MM.1S (cell line): ENCODE results near the gene PDXDC1.

Experiments used
- DNase-seq: peaks from one replicate; pipeline ENCODE4 v3.0.0-alpha.2; 2015
- H2AFZ ChIP-seq: fragments of 300-600 bp; sonication (generic); 2 replicates; pipeline ENCODE4 v1.6.0; 2016; ENCODE audit warnings: antibody characterized with exemption, low read length
- H3F3A ChIP-seq: fragments of 300-600 bp; sonication (generic); 2 replicates; pipeline ENCODE4 v1.6.1; 2016; ENCODE audit warnings: mild to moderate bottlenecking, antibody characterized with exemption, low read length, moderate library complexity, mixed read lengths; ENCODE audit not compliant: insufficient read depth
- H3K27ac ChIP-seq: fragments of 300-600 bp; sonication (generic); 2 replicates; pipeline ENCODE4 v1.5.1; 2016; ENCODE audit warnings: mild to moderate bottlenecking, low read length
- H3K27me3 ChIP-seq: fragments of 300-600 bp; sonication (generic); replicated peaks from 2 replicates; pipeline ENCODE4 v1.6.0; 2016; ENCODE audit warnings: low read length; ENCODE audit not compliant: insufficient read depth
- H3K36me3 ChIP-seq: fragments of 300-600 bp; sonication (generic); replicated peaks from 2 replicates; pipeline ENCODE4 v1.6.1; 2016; ENCODE audit warnings: mild to moderate bottlenecking, low read length, mixed read lengths; ENCODE audit not compliant: insufficient read depth
- H3K4me1 ChIP-seq: fragments of 300-600 bp; sonication (generic); 2 replicates; pipeline ENCODE4 v1.6.1; 2016; ENCODE audit warnings: low read length, mixed read lengths
- H3K4me2 ChIP-seq: fragments of 300-600 bp; sonication (generic); 2 replicates; pipeline ENCODE4 v1.6.0; 2016; ENCODE audit warnings: low read depth, low read length
- H3K4me3 ChIP-seq: fragments of 300-600 bp; sonication (generic); 2 replicates; pipeline ENCODE4 v1.5.1; 2016; ENCODE audit warnings: low read length, mixed read lengths
- H3K79me2 ChIP-seq: fragments of 300-600 bp; sonication (generic); 2 replicates; pipeline ENCODE4 v1.6.1; 2016; ENCODE audit warnings: mixed run types, low read length, mixed read lengths
- H3K9ac ChIP-seq: fragments of 300-600 bp; sonication (generic); 2 replicates; pipeline ENCODE4 v1.6.1; 2016; ENCODE audit warnings: low read length, mixed read lengths
- H3K9me2 ChIP-seq: fragments of 300-600 bp; sonication (generic); replicated peaks from 2 replicates; pipeline ENCODE4 v1.6.1; 2016; ENCODE audit warnings: mild to moderate bottlenecking, low read length, mixed read lengths; ENCODE audit not compliant: insufficient read depth
- H3K9me3 ChIP-seq: fragments of 300-600 bp; sonication (generic); replicated peaks from 2 replicates; pipeline ENCODE4 v1.6.1; 2016; ENCODE audit warnings: mild to moderate bottlenecking, low read length, mixed read lengths; ENCODE audit not compliant: insufficient read depth
- H4K20me1 ChIP-seq: fragments of 300-600 bp; sonication (generic); 2 replicates; pipeline ENCODE4 v1.6.1; 2016; ENCODE audit warnings: mild to moderate bottlenecking, low read length, moderate library complexity, mixed read lengths; ENCODE audit not compliant: insufficient read depth
- CTCF ChIP-seq: fragments of 300-600 bp; sonication (generic); IDR thresholded peaks from 2 replicates; pipeline ENCODE4 v1.5.1; 2016; ENCODE audit warnings: antibody characterized with exemption, low read length, mixed read lengths
- EZH2 ChIP-seq: fragments of 300-600 bp; sonication (generic); optimal IDR thresholded peaks from 2 replicates; pipeline ENCODE3; 2017; ENCODE audit warnings: low read depth, mild to moderate bottlenecking, antibody characterized with exemption, low read length, mixed read lengths
- EZH2phosphoT487 ChIP-seq: fragments of 300-600 bp; sonication (generic); IDR thresholded peaks from 2 replicates; pipeline ENCODE4 v1.6.1; 2018; ENCODE audit warnings: antibody characterized with exemption, low read length

PDXDC1 gene

GRCh38 chr16:15054357-15055140 is 79.7 kb downstream of the PDXDC1 start:
- peak overlapping the region; percentile 41; the same call in 1 of the 2 replicates for H3K27ac ChIP-seq
- no peaks in the 10 kb centered on the region for H3K9me3 ChIP-seq

DNA sequence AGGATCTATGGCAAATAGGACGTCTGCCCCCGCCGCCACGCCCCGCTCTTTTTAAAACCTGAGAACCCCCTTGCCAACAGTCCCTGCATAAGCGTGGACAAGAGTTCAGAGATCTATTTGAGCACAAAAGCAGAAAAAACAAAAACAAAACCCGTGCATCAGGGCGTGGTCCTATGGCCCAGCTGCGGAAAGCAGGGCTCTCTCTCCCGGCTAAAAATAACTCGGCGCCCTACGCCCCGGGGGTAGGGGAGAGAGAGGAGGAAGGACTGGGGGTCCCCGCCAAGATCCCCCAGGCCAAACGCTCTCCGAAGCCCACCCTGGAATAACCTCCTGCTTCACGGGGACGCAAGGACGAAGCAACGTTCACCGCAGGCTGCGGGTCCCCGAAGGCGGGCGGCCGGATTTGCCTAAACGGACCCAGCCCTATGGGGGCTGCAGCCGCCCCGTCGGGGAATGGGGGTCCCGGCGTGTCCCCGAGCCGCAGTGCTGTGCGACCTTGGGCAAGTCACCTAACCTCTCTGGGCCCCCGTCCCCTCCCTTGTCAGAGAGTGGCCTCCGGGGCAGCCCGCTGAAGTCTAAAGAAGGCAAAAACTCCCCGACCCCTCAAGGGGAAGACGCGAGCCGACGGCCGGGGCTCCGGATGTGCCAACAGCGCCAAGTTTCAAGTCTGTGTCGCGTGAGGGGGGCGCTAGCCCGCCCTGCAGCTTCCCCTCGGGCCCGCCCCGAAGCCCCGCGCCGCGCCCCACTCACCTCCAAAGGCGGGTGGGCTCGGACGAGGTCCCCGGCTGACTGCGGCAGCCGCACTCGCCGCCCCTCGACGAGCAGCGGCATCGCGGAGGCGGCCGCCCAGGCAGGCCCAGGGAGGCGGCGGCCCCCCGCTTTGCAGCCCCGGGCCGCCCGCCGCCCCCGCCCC is 80.6 kb downstream of the PDXDC1 start:
- Histone ChIP-seq H3K4me1 (no peaks in the 10 kb centered on the region; the same call in 1 of the 2 replicates), H3K79me2 (peaks cover 48% of the 10 kb centered on the region), H3K27me3 (no peaks in the 10 kb centered on the region), H3K9ac (peak overlapping the region; percentile 80), H3K4me2 (peak overlapping the region; percentile 82), H4K20me1 (no peaks in the 10 kb centered on the region), H2AFZ (peak overlapping the region; percentile 79), H3K27ac (peak overlapping the region; percentile 41; the same call in 1 of the 2 replicates), H3K36me3 (no peaks in the 10 kb centered on the region), H3F3A (no peaks in the 10 kb centered on the region), H3K9me2 (no peaks in the 10 kb centered on the region), H3K4me3 (peak overlapping the region; percentile 92), H3K9me3 (no peaks in the 10 kb centered on the region)
- TF ChIP-seq CTCF: peak; percentile 28
- TF ChIP-seq EZH2: no peak
- DNase-seq: peak; percentile 69

More at GRCh38 chr16:15054357-15055140, 79.7 kb downstream of the PDXDC1 start:
- H3K4me2 ChIP-seq: peak overlapping the region; percentile 82
- H3K79me2 ChIP-seq: peaks cover 57% of the 10 kb centered on the region
- H3K9me2 ChIP-seq: no peaks in the 10 kb centered on the region
- peak overlapping the region; percentile 80; the same call in 1 of the 2 replicates for H3K9ac ChIP-seq
- H3K4me3 ChIP-seq: peak overlapping the region; percentile 92
- H3K27me3 ChIP-seq: no peaks in the 10 kb centered on the region
- H3K4me1 ChIP-seq: no peaks in the 10 kb centered on the region; the same call in 1 of the 2 replicates
- H3K36me3 ChIP-seq: no peaks in the 10 kb centered on the region
- H4K20me1 ChIP-seq: no peaks in the 10 kb centered on the region
- no peaks in the 10 kb centered on the region for H3F3A ChIP-seq
- H2AFZ ChIP-seq: peak overlapping the region; percentile 79
- TF ChIP-seq CTCF (no peak), EZH2phosphoT487 (no peak), EZH2 (no peak)
- DNase-seq: no peak

DNA sequence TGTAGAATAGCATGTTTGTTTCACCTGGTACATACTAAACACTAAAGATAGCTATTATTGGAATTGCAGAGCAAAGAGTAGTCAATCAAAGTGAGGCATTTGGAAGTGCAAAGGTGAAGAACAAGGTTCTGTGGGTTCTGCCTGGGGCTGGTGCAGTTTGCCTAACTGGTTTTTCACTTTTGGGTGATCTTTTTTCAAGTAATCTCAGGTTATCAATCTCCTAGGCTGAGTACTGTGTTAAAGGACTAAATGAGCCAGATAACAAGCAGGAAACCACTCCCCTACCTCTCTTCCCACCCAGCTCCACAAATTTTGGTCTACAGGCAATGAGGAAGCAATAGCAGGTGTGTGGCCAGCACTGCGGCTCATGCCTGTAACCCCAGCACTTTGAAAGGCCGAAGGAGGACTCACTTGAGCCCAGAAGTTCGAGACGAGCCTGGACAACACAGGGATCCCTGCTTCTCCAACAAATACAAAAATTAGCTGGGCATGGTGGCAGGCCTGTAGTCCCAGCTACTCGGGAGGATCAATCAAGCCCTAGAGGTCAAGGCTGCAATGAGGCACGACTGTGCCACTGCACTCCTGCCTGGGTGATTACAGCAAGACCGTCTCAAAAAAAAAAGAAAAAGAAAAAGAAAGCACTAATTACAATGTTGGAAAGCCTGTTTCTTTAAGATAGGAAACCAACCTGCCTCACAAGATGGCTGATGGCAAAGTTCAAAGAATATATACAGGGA is 83.0 kb downstream of the PDXDC1 start:
- Histone ChIP-seq H3K36me3 (no peaks in the 10 kb centered on the region), H2AFZ (no peak overlapping the region), H3K9ac (no peak overlapping the region), H3K27me3 (no peaks in the 10 kb centered on the region), H3K9me3 (no peaks in the 10 kb centered on the region), H3F3A (no peaks in the 10 kb centered on the region), H4K20me1 (no peaks in the 10 kb centered on the region), H3K4me2 (no peak overlapping the region), H3K4me1 (no peaks in the 10 kb centered on the region; the same call in 1 of the 2 replicates), H3K4me3 (no peak overlapping the region), H3K27ac (no peak overlapping the region), H3K9me2 (no peaks in the 10 kb centered on the region), H3K79me2 (peaks cover 25% of the 10 kb centered on the region)
- TF ChIP-seq CTCF: no peak
- no peak for TF ChIP-seq EZH2phosphoT487
- TF ChIP-seq EZH2: no peak
- DNase-seq: no peak
